HG03442 (cell line): ENCODE measurements around the gene ACTR1B.
"Not testable (repeated sequence)": the region's sequence is repeated elsewhere in the genome, so short reads cannot be mapped to it uniquely, and the experiment has no call there.

Experiments used
- ATAC-seq: cut with Tn5 transposase; IDR thresholded peaks from one replicate; pipeline ENCODE4 v1.9.1; 2021; ENCODE audit warnings: mild to moderate bottlenecking, moderate library complexity; ENCODE audit not compliant: unreplicated experiment

Gene ACTR1B

DNA sequence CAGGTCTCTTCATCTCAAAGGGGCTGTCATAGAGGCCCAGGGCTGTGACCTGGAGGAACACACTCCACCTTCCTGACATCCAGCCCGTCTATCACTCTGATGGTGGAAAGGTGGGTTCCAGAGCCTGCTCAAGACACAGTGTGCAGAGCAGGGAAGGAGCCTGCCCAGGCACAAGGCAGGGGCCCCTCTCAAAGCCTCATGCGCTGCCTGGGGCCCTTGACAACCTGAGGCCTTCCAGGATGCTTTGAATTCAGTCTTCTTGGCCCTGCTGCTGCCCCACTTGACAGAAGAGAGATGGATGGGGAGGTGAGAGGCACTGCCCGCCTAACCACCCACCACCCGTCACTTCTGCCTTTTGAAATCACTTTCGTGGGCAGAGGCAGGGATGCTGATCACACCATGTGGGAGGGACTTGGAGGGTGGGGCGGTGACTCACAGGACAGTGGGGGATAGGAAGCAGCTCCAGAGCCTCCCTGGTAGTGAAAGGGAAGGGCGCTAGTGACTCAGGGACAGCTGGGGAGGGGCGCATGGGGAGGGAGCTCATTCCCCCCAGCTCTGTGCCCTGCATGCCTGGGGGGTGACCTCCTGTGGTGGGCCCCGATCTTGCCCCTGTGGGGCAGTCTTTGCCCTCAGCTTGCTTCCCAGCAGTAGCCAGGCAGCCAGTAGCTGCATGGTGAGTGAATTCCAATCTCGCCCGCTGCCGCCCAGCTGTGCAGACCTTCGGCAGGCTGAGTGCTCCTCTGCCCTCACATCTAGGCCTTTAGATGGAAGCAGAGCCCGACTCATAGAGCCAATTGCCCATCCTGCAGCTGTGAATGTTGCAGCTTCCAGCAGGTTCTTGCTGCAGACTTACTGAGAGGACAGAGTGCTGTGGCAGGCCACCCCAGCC, 44.7 kb downstream of the ACTR1B start:
- ATAC-seq: not testable (repeated sequence)

DNA sequence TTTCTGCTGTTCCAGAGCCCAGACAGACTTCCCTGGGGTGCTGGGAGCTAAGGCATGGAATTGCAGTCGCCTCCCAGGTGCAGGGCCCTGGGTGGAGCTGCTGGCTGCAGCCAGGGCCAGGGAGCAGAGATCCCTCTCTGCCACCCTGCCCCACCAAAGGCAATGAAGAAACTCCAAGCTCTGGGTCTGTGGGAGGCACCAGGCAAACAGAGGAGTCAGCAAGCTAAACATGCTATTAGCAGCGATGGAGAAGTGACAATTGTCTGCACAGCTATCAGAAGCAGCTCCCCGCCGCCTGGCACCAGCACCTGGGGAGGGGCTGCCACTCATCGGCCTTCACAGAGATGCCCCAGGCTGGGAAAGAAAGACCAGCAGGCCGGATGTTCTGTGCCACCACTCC, 45.9 kb downstream of the ACTR1B start:
- ATAC-seq: no peak

DNA sequence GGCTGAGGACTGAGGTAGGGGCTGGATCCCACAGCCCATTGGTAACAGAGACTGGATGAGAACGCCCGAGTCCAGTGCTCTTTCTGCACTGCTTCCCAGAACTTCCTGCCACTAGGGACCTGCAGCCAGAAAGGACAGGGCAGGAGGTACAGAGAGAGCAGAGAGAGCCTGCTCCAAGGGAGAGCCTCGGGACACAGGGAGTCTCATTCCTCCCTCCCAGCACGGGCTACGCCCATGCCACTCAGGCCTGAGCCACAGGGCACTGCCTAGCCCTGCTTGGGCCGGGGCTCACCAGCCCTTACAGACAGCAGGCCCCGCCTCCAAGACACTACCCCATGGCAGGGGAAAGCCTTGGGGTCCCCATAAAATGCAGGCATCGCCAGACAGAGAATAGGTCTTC, 48.1 kb downstream of the ACTR1B start:
- ATAC-seq: not testable (repeated sequence)

DNA sequence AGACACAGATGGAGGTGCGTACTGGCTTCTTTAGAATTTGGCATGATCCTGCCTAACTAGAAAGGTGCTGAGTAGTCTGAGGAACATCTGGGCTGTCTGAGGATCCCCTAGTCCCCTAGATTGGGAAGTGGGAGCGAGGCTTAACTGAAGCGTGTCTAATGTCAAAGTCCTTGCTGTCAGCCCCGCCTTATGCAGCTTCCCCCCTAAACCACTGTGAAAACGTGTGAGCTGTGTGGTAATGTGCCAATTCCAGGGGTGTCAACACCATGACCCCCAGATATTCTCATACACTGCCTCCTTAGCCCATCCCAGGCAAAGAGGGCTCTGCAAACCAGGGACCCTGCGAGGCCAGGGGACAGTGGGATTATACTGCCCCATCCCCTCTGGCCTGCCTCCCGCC, 51.9 kb downstream of the ACTR1B start:
- ATAC-seq: not testable (repeated sequence)

DNA sequence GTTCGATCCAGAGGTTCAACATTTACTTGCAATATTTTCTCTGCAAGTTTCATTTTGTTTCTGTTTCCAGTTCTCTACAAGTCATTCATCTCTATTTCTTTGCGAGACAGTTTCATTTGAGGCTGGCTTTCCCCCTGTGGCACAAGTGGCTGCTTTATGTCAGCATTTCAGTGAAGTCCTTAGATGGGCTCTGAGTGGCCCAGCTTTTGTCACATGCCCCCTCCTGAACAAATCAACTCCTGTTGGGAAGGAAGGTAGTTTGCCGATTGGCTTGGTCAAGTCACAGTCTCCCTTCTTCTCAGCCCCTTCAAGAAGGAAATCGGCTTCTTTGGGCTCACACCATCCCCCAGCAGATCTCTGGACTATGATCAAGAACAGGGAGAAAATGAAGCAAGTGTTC, 55.1 kb downstream of the ACTR1B start:
- not testable (repeated sequence) for ATAC-seq
